Measurements from ENCODE around the gene DOK6. TPM values are rescaled to one million over a fixed set of nuclear protein-coding genes. Genes with fewer than 3 reads are reported as not detected.

DOK6 gene
- total RNA-seq, 1 donor from 2014 or later = not detected

DNA sequence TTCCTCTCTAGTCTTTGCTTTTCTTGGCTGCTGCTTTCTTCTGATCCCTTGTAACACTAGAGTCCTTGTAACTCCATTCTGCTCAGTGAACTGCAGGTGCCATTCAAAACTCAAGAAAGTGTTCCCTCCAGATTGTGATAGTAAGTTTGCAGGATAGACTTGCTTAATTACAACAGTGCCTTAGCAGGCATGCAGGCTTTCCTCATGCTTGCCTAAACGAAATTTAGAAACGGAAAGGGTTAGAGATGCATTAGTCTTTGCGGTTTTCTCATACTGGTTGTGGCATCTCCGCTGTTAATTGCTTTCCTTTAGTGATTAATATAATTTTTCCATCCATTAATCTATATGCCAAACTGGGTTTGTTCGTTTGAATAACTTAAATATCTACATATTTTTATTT lies 82.9 kb downstream of the DOK6 start:
- no peak overlapping the region for H3K4me3 ChIP-seq
- TF ChIP-seq, protein P1, sequence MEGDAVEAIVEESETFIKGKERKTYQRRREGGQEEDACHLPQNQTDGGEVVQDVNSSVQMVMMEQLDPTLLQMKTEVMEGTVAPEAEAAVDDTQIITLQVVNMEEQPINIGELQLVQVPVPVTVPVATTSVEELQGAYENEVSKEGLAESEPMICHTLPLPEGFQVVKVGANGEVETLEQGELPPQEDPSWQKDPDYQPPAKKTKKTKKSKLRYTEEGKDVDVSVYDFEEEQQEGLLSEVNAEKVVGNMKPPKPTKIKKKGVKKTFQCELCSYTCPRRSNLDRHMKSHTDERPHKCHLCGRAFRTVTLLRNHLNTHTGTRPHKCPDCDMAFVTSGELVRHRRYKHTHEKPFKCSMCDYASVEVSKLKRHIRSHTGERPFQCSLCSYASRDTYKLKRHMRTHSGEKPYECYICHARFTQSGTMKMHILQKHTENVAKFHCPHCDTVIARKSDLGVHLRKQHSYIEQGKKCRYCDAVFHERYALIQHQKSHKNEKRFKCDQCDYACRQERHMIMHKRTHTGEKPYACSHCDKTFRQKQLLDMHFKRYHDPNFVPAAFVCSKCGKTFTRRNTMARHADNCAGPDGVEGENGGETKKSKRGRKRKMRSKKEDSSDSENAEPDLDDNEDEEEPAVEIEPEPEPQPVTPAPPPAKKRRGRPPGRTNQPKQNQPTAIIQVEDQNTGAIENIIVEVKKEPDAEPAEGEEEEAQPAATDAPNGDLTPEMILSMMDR (IDR thresholded peaks at IDR 0.05) = no peak
- intact Hi-C loops (cut with DNase I) = no loop called here
- DNase-seq (ENCODE audit: low spot score in 2 of 2) = no peak
- no peak overlapping the region for H3K27ac ChIP-seq
- no peaks in the 10 kb centered on the region for H3K4me1 ChIP-seq
- H3K36me3 ChIP-seq = no peaks in the 10 kb centered on the region
- no peaks in the 10 kb centered on the region for H3K9me3 ChIP-seq
- no peaks in the 10 kb centered on the region for H3K27me3 ChIP-seq

DNA sequence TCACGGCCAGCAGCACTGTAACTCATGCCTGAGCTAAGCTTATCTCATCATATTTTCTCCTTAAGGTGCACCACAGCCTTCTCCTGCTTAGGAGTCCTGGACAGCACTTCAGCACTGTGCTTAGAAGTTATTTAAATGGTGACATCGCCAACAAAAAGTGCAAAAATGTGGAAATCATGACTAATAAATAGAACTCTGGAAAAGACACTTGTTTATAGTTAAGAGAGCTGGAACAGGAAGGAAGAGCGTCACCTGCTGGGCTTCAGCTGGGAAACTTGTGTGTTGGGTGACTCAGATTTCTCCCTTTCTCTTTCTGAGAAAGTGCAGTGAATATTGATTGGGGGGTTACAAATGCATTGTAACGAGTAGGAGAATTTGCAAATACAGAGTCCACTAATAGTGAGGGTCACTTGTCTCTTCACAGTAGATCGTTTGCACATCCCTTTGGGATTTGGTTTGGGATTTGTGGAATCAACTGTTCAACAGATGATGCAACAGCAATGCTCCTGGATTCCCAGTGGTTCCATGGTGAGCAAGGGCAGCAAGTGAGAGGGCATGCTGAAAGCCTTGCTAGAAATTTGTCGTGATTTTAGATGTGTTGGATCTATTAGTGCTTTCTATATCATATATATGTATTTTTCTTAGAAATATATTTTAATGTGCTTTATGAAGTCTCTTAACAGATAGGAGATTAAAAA lies 84.2 kb downstream of the DOK6 start:
- no peaks in the 10 kb centered on the region for H3K27me3 ChIP-seq
- no peaks in the 10 kb centered on the region for H3K4me1 ChIP-seq
- no peak overlapping the region for H3K27ac ChIP-seq
- no peaks in the 10 kb centered on the region for H3K36me3 ChIP-seq
- no peak overlapping the region for H3K4me3 ChIP-seq
- H3K9me3 ChIP-seq = no peaks in the 10 kb centered on the region
- no peak for DNase-seq (ENCODE audit: low spot score in 2 of 2)
- intact Hi-C loops (cut with DNase I) = no loop called here
- TF ChIP-seq, protein P1 (IDR thresholded peaks at IDR 0.05) = no peak

DNA sequence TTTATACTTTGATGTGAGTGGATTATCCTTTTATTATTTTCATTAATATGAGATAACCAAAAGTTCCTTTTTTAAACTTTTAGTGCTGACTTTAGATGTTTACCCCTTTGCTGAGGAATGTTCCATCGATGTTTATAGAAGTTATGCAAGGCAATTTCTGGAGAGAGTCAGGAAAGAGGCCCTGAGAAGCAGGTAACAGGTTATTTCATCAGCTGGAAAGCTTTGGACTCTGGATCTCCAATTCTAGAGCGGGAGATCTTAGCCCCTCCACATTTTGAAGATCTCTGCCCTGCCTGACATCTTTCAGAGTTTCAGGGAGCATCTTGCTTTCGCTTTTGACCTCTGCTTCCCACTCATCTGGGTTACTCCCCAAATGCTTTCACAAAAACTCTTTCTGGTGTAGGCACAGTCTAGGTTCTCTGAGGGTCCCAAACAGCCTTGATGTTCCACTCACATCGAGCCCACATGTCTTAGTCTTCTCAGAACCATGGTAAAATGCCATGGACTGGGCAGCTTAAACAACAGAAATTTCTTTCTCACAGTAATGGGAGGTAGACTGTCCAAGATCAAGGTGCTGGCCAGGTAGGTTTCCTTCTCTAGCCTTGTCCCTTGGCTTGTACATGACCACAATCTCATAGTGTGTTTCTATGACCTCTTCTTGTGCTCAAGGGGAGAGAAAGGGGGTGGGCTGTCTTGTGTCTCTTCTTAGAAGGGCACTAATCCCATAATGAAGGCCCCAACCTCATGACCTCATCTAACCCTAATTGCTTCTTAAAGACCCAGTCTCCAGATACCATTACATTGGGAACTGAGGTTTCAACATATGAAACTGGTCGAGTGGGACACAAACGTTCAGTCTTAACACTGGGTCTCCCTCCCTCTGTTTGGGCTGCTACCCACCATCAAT lies 87.1 kb downstream of the DOK6 start:
- DNase-seq (ENCODE audit: low spot score in 2 of 2) = no peak
- intact Hi-C loops (cut with DNase I) = no loop called here
- H3K27ac ChIP-seq = no peak overlapping the region
- no peaks in the 10 kb centered on the region for H3K9me3 ChIP-seq
- H3K4me1 ChIP-seq = no peaks in the 10 kb centered on the region
- no peaks in the 10 kb centered on the region for H3K27me3 ChIP-seq
- H3K4me3 ChIP-seq = no peak overlapping the region
- TF ChIP-seq, protein P1 (IDR thresholded peaks at IDR 0.05) = no peak
- no peaks in the 10 kb centered on the region for H3K36me3 ChIP-seq

DNA sequence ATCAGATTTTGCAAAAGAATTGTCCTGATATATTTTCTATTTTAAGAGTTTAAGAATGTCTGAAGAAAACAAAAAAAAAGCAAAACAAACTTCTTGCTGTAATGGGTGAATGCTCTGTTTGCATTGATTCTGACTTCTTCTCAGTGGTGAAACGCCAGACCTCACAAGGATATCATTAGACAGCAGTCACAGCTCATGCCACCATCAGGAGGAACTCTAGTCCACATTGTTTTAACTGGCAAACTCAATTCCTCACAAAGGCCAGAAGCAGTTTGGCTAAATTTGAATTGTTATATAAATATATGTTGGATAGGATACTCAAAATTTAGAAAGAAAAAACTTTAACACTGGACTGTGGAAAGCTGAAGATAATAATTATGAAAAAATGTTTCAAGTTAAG lies 89.4 kb downstream of the DOK6 start:
- Histone ChIP-seq H3K4me1 (no peaks in the 10 kb centered on the region), H3K4me3 (no peak overlapping the region), H3K36me3 (no peaks in the 10 kb centered on the region), H3K9me3 (no peaks in the 10 kb centered on the region), H3K27ac (no peak overlapping the region), H3K27me3 (no peaks in the 10 kb centered on the region)
- TF ChIP-seq, protein P1 (IDR thresholded peaks at IDR 0.05) = no peak
- no peak for DNase-seq (ENCODE audit: low spot score in 2 of 2)
- intact Hi-C loops (cut with DNase I) = no loop called here

DNA sequence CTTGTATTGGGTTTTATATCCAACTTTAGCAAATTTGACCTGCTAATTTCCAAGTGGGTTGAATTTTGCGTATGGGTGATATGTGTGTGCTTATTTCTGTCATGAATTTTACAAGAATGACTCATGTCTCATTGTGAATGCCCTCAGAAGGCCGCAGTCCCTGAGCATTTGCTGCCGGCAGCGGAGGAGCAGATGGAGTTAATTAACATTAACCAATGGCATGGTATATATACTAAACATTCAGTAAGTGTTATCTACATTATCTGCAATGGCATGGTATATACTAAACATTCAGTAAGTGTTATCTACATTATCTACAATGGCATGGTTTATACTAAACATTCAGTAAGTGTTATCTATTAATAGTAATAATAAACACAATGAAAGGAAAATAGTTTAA lies 90.1 kb downstream of the DOK6 start:
- intact Hi-C loops (cut with DNase I) = no loop called here
- TF ChIP-seq, protein P1 (IDR thresholded peaks at IDR 0.05) = no peak
- no peaks in the 10 kb centered on the region for H3K36me3 ChIP-seq
- H3K4me3 ChIP-seq = no peak overlapping the region
- no peaks in the 10 kb centered on the region for H3K27me3 ChIP-seq
- H3K9me3 ChIP-seq = no peaks in the 10 kb centered on the region
- H3K4me1 ChIP-seq = no peaks in the 10 kb centered on the region
- DNase-seq (ENCODE audit: low spot score in 2 of 2) = no peak
- H3K27ac ChIP-seq = no peak overlapping the region
